ENCODE results near the gene LBHD2.

Gene LBHD2

DNA sequence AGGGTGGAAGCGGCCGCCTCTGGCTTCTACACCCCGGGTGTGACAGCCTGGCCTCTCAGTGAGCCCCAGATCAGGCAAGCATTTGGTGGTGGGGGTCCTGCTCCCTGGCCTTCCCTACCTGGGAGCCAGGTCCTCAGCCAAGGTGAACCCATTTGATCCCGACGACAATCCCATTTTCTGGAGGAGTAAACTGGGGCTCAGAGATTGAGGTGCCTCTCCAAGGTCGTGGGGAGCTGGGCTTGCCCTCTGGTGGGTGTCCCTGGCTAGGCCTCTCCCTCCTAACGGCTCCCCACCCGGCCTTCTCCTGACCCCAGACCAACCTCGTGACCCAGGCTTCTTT is 7.8 kb downstream of the LBHD2 start:
- no peak for DNase-seq

DNA sequence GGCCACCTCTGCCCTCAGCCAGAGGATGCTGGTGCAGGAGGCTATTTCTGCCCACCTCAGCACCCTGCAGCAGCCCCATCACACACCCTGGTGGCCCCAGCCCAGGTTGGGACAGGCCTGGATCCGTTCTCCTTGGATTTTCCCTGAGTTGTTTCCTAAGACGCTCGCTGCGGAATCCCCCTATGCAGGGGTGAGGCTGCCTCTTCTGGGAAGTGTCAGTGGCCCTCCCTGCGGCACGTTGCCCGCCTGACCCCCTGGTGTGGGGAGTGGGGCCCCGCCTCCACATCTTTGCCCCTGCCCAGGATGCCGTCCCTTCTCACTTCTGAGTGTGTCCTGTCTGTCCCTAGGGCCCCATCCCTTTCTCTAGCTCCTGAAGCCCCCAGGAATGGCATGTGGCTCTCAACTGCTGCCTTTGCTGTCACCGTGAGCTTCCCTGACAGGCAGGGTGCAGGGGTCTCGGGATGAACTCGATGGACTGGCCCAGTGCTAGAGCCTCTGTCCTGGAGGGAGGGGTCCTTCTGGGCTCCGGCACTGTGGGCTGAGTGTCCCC is 9.9 kb downstream of the LBHD2 start:
- no peak for DNase-seq

DNA sequence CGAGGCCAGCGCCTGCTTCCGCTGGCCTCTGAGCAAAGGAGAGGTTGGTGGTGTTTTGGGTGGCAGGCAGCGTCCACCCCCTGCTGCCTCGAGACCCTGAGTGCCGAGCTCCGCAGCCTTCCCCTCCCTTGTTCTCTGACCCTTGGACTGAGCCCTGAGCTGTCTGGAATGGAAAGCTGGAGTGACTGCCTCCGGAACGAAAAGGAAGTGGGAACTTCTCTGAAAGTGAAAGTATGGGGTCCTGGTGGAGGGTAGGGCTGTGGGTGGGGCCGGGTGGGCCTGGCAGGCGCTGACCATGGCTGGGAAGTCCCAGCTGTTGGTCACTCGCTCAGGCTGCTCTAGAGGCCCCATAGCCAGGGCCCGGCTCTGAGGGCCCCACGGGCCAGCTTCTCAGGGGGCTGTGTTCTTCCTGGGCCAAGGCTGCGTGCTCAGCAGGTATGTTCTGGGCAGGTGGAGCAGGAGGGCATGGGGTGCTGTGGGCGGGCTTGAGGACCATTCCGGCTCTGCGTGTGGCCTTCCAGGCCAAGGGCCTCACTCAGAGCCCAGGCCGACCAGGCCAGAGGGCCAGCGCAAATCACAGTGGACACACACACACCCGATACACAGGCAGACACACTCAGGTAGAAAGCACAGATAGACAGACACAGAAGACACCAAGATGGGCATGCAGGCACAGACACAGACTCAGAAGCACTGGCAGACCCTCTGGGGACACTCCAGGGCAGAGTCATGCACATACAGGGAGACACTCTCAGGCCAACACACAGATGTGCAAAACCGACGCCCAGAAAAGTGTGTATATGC is 10.6 kb downstream of the LBHD2 start, which contains the start of gene EXOC3L4:
TSS of gene EXOC3L4 (plus strand) at position 320 of the 804 bp plus-strand sequence. CDS start 5,495 bp downstream, outside the sequence.
- DNase-seq, result no peak

DNA sequence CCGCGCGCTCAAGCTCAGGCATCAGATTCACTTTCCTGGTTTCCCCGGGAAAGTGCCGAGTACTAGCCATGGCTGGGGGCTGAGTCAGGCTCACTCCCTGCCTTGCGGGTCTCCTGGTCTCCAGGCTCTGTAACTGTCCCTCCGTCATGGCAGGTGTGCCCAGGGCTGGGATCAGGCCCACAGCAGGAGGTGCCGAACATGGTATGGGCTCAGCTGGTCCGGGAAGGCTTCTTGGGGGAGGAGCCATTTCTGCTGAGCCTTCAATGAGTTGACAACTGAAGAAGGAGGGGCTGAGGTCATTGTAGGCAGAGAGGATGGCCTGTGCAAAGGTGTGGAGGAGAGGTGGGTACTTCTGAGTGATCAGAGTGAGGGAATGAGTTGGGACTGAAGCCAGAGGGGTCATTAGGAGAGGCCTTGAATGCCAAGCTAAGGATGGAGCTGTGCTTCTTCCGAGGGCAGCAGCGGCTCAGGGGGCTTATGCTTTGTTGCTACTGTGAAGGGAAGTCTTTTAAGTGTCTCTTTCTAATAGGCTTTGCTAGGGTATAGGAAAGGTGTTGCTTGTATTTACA is 11.3 kb downstream of the LBHD2 start:
- no peak for DNase-seq

DNA sequence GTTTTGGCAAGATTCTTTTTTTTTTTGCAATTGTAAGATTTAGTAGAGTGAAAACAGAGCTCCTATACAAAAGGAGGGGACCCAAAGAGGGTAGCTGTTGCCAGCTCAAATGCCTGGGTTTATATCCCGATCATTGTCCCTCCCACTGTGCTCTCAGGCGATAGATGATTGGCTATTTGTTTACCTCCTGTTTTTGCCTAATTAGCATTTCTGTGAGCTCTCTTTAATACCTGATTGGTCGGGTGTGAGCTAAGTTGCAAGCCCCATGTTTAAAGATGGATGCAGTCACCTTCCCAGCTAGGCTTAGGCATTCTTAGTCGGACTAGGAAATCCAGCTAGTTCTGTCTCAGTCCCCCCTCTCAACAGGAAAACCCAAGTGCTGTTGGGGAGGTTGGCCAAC is 12.4 kb downstream of the LBHD2 start:
- no peak for DNase-seq

DNA sequence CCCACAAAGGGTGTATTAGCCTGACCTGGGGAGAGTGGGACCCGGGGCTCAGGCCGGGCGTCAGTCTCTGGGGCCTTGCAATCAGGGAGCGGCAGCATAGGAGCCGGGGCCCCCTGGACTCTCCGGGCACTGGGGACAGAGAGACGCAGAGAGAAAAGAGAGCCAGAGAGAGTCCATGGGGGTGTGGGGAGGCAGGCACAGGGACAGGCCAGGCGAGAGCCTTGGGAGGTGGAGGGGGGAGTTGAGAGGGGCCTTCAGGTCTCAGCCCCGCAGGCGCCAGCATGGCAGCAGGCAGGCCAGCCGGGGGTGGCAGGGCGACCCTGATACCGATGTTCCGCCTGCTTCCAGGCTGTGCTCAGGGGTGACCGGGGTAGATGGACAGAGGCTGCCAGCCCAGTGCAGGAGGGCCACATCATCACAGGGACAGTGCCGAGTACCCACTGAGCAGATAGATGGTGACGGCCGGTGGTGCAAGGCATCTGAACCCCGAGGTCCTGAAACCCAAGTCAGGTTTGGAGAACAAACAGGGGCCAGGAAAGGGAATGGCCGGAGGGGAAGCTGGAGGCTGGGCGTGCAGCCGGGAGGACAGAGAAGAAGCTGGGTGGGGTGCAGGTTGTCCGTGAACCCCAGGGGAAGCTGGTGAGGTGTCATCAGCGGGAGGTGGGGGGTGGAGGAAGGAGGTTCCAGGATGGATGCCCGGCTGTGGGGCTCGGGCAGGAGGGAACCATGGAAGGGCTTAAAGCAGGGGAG is 13.4 kb downstream of the LBHD2 start:
- DNase-seq, result no peak

DNA sequence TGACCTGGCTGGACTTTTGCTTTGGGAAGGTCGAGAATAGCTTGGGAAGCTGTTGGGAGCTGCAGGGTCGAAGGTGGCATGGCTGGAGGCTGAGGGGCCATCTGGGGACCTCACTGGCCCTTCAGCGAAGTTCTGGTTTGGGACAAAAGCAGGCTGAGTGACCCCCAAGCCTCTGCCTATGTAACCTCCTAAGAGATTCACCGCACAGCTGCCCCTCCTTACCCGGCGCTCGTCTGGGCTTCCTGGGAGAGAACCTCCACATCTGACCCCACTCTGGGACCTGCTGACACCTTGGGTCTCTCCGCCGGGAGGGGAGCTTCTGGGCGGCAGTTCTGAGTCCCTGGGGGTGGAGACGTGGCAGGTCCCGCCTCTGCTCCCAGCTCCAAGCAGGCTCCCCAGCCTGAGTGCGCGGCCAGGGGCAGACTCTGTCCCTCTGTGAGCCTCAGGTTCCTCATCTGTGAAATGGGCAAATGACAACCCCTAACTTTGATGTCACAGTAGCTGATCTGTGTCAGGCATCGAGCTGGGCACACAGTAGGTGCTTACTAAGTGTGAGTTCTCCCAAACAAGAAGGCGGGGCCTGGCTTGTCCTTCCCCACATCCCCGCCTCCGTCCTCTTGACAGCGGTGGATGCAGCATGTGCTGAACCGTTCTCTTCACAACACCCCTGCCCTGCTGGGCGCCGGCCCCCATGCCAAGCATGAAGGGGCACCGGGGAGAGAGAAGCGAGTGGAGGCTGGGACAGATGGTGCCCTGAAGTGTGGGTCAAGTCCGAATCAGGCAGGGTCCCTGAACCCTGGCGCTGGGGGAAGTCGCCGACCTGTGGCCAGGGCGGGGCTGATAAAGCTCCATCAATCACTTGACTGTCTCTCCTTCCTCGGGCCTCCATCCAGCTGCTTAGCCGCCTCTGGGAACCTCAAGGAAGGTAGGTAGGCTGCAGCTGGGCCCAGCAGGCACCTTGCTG is 14.3 kb downstream of the LBHD2 start:
- DNase-seq, result no peak

DNA sequence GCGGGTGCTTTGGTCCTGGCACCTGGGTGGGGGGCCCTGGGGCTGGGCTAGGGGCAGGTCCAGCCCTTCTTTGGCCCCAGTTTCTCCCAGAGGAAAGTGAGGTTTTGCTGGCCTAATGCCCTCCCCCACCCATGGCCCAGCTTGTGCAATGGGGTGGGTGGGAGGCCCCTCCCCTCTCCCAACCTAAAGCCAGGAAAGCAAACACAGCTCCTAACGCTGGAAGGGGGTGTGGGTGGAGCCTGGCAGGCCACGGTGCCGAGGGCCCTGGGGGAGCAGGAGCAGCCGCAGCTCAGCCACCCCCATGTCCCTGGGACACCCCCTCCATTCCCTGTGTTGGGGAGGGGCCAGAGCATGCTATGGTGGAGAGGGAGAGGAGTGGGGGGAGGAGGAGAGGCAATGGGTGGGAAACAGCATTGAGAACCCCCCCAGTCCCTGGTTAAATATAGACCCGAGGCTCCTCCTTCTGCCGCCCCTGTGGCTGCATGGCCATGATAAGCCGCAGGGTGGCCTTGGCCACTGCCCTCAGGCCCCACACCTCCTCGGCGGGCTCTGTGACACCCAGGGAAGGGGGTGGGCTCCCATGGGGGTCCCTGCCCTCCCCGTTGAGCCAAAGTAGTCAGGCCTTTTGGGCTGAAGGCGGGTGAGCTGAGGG is 15.2 kb downstream of the LBHD2 start:
- DNase-seq, result no peak

DNA sequence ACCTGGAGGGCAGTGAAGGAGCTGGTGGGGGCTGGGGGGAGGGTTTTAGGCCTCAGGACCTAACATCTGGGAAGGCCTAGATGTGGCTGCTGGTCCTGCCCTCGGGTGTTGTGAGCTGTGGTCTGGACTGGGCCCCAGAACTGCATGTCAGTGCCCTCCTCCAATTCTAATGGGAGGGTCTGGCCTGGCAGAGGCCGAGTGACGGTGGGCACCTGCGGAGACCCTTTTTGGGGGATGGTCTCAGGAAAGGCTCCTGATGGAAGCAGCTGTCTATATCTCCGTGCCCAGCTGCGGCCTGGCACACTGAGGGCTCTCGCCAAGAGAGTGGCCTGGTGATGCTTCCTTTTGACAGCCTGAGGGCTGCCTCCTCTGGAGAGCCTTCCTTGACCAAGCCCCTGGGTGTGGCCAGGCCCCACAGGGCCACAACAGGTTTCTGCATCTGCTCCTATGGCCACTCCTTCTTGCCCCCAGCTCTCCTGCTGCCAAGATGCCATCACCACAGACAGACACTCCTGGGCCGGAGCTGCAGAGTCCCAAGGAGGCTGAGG is 15.8 kb downstream of the LBHD2 start:
- DNase-seq, result peak; percentile 20

DNA sequence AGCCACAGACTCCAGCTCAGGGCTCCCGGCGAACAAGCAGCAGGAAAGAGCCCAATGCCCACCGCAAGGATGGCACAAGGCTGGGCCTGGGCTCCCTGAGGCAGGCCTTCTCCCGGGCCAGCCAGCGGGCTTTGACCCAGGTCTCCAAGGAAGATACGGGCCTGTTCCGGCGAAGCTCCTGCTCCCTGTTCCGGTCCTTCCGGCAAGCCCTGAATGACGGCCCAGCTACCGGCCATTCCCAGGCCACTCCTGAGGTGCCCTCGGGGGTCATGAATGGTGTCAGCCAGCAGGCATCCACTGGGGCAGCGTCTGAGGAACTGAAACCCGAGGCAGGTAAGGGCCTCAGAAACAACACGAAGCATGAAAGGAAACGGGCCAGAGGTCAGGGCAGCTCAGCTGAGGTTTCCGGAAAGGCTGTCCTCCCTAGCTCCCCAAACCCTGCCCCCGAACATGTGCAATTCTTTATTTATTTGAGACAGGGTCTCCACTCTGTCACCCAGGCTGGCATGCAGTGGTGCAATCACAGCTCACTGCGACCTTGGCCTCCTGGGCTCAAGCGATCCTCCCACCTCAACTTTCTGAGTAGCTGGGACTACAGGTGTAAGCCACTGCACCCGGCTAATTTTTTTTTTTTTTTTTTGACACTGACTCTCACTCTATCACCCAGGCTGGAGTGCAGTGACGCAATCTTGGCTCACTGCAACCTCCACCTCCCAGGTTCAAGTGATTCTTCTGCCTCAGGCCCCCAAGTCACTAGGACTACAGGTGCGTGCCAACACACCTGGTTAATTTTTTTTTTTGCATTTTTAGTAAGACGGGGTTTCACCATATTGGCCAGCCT is 16.5 kb downstream of the LBHD2 start:
- peak; percentile 24 for DNase-seq

DNA sequence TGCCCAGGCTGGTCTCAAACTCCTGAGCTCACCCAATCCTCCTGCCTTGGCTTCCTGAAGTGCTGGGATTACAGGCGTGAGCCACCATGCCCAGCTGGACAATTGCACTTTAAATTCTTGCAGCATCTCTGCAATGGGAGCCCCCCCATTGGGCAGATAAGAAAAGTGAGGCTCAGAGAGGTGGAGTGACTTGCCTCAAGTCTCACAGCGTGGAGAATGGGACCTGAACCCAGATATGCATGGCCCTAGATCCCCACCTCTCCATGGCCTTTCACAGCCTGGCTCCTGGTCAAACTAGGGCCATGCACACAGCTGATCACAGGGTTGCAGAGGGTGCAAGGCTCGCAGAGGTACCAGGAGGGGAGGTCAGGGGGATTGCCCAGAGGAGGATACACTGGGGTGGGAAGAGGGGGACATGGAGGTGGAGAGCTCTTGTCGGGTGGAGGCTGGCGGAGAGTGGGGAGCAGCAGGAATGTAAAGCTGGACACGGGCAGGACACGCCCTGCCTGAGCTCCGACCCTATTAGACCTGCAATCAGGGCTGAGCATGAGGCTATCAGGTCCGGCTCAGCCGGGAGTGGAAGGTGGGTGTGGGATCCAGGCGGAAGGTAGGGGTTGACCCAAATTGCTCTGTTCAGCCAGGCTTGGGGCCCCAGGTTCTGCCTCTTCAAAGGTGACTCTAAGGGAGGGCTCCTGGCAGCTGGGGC is 17.4 kb downstream of the LBHD2 start:
- DNase-seq, result no peak

DNA sequence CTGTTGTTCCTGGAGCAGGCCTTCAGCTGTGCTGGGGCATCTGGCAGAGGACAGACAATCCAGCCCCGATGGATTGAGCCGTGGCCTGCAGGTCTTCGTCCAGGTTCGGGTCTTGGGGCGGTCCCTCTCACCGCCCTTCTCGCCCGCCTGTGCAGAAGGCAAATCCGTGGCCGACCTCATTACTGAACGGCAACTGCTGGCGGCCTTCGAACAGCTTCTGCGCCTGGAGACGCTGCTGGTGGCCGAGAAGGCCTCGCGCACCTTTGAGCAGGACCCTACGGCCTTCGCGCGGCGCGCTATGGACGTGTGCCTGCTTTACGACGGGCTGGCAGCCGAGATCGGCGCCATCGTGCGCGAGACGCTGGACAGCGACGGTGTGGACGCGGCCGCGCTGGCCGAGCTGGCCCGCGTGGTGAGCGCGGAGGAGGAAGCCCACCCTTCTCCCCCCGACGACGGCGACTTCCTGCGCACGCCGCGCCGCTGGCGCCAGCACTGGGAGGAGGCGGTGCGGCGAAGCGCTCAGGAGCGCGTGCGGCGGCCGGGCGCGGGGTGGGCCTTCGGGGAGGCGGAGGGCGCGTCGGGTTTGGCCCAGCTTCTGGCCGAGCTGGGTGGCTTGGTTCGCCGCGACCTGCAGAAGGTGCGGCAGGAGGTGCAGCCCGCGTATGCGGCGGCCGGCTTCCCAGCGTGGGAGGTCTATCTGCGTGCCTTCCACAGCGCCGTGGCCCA is 18.1 kb downstream of the LBHD2 start:
- DNase-seq, result no peak

DNA sequence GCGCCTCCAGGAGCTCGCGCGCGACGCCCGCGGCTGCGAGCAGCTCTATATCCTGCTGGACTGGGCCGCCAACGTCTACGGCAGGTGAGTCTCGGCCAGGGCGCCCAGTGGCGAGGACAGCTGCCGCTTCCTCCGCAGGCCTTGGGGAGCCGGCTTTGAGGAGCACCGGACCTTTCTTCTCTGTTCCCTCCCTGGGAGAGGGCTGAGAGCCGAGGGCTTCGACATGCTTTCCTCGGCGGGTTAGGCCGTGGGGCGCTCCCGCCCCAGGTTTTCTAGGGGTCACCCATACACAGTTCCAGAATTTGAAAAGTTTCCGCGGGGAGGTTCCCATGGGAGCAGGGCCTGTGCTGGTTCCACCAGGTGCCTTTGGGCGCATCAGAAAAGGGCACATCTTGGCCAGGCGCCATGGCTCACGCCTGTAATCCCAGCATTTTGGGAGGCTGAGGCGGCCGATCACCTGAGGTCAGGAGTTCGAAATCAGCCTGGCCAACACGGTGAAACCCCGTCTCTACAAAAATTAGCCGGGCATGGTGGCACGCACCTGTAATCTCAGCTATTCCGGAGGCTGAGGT is 18.8 kb downstream of the LBHD2 start:
- no peak for DNase-seq

DNA sequence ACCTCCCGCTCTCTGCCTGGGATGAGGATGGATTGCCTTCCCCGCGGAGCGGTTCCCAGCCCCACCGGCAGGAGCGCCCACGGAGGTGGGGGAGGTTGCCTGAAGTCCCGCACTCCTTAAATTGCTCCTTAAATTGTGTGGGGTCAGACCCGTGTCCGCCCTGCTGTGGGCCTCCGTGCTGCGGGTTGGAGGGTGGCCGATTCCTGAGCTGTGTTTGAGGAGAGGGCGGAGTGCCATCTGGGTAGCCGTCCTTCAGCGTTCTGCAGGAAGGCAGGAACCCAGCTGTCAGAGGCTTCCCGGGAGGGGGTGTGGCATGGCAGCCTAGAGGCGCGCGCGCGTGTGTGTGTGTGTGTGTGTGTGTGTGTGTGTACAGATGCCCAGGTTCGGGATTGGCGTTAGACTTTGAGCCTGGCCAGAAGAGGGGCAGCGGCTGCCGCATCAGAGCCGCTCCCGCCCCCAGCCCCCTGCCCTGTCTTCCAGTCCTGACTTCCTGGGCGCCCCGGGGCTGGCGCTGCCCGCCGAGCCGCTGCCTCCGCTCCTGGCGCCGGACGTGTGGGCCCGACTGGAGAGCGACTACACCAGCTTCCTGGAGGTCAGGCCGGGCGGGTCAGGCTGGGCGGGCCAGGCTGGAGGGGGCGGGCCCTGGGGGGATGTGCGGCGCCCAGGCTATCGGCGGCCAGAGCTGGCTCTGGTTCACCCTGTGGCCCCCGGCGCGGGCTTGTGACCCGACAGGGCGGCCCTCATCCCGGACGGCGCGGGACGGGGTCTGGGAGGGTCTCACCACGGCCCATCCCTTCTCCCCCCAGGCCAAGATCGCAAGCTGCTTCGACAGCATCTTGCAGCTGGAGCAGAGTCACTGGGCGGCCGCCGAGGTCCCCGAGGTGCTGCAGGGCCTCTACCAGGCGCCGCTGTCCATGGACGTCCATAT is 19.7 kb downstream of the LBHD2 start:
- DNase-seq, result peak; percentile 95

DNA sequence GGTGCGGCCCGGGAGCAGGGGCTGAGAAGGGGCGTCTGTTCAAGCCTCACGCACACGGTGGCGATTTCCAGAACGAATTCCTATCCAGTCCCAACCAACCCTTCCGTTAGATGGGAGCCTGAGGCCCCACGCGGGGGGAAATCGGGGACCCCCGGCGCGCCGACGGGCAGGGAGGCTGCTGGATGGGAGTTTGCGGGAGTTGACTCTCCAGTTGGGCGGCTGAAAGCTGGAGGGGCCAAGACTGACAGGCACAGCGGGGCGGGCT is 20.3 kb downstream of the LBHD2 start:
- no peak for DNase-seq

DNA sequence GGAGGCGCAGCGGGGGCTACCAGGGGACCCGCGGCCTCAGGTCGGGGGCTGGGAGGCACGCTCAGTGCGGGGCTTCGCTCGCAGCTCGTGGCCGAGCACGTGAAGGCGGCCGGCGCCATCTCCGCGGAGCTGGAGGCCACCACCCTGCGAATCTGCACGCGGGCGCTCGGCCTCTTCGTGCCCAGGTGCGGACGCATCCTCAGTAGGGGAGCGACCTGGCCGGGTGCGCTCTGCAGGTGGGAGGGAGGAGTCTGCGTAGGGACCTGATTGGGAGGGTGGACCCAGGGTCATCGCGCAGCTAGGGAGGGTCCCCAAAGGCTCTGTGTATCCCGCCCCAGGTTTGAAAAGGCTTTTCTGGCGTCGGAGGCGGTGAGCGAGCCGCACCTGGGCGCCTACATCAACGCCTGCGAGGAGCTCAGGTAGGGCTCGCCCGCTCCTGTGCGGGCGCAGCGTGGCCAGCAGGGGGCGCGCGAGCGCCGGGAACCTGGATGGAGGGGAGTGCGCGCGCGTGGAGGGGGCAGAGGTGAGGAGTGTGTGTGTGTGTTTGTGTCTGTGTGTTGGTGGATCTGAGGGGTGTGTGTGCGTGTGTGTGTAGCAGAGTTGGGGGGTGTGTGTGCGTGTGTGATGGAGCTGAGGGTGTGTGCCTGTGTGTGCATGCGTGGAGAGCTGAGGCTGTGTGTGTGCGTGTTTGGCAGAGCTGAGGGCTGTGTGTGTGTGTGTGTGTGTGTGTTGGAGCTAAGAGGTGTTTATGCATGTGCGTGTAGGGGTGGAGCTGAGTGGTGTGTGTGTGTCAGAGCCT is 20.8 kb downstream of the LBHD2 start:
- DNase-seq, result peak; percentile 95

DNA sequence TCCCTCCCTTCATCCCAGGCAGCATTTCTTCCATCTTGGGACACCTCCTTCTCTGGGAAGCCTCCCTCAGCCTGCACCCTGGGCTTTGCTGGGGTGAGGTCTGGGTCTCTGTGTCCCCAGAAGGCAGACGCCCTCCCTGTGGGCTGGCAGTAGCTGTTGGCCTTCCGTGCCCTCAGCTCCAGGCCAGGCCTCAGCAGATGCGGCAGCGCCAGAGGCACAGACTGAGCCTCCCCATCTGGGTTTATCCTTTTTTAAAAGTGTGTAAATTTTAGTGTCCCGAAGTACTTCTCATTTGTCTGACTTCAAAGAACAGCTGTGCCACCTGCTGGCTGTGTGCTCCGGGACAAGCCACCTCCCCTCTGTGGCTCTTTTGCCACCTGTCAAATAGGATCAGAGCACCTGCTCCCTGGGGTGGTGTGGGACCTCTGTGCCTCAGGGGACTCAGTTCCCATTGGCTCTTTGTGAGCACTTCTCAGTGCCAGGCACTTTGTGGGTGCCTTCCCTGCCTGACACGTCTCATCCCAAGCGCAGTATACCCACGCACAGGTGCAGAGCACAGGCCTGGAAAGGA is 21.7 kb downstream of the LBHD2 start:
- no peak for DNase-seq

Measured in 8988T (cell line).